Caco-2 (cell line): ENCODE measurements around the gene THEM4. TPM values are rescaled to one million over a fixed set of nuclear protein-coding genes. Genes with fewer than 3 reads are reported as not detected.

Experiments
- BruUV-seq: library from RNA; stranded (reverse); fragments of 400-500 nt; replicated peaks from 2 replicates; lab custom pipeline; 2021; lab: Mats Ljungman, UMichigan
- CTCF ChIA-PET: fragments of 300-600 bp; sonication (Branson Sonifier 250); formaldehyde crosslinking; loops from one replicate; lab custom pipeline; 2022; ENCODE audit warnings: antibody characterized with exemption; lab: Charles Lee
- POLR2A ChIA-PET: fragments of 300-600 bp; sonication (Branson Sonifier 250); formaldehyde crosslinking; loops from one replicate; lab custom pipeline; 2022; ENCODE audit warnings: antibody characterized with exemption; lab: Charles Lee
- DNase-seq, 2 experiments: peaks; one replicate each; pipeline versions ENCODE4 v3.0.0 to v3.0.0-alpha.2; 2020 to 2022
- H3K27me3 ChIP-seq: replicated peaks from 2 replicates; pipeline ENCODE4 v1.6.0; 2011; ENCODE audit warnings: low read length; ENCODE audit not compliant: control insufficient read depth, insufficient read depth
- H3K36me3 ChIP-seq: 2 replicates; pipeline ENCODE4 v1.5.1; 2011; ENCODE audit warnings: low read length; ENCODE audit not compliant: control insufficient read depth, insufficient read depth
- H3K4me1 ChIP-seq: fragments of 250-450 bp; sonication (Bioruptor Pico); 2 replicates; pipeline ENCODE4 v1.5.1; 2020; ENCODE audit warnings: mild to moderate bottlenecking
- H3K4me3 ChIP-seq: 2 replicates; pipeline ENCODE4 v1.5.1; 2011; ENCODE audit warnings: low read depth, mild to moderate bottlenecking, control low read depth, low read length
- H3K9me3 ChIP-seq: fragments of 250-450 bp; sonication (Bioruptor Pico); 2 replicates; pipeline ENCODE4 v1.5.1; 2020; ENCODE audit warnings: mild to moderate bottlenecking, moderate library complexity
- H3K27ac Mint-ChIP-seq: one replicate; pipeline ENCODE4 v1.8.0; 2022; ENCODE audit warnings: mixed read lengths; ENCODE audit not compliant: unreplicated experiment
- H3K27me3 Mint-ChIP-seq: one replicate; pipeline ENCODE4 v1.8.0; 2022; ENCODE audit warnings: mixed read lengths; ENCODE audit not compliant: insufficient read depth, unreplicated experiment
- H3K36me3 Mint-ChIP-seq: one replicate; pipeline ENCODE4 v1.8.0; 2022; ENCODE audit warnings: mild to moderate bottlenecking, mixed read lengths; ENCODE audit not compliant: insufficient read depth, unreplicated experiment
- H3K4me1 Mint-ChIP-seq: one replicate; pipeline ENCODE4 v1.8.0; 2022; ENCODE audit warnings: low read depth, mixed read lengths; ENCODE audit not compliant: unreplicated experiment
- H3K4me3 Mint-ChIP-seq: one replicate; pipeline ENCODE4 v1.8.0; 2022; ENCODE audit warnings: mild to moderate bottlenecking, moderate library complexity, mixed read lengths; ENCODE audit not compliant: unreplicated experiment
- H3K9me3 Mint-ChIP-seq: one replicate; pipeline ENCODE4 v1.8.0; 2022; ENCODE audit warnings: mixed read lengths; ENCODE audit not compliant: unreplicated experiment
- CTCF ChIP-seq, 2 experiments: fragments of 200-600 bp in 1 of 2; IDR thresholded peaks; 1 replicate in 1 of 2; 2 replicates in 1 of 2; pipeline versions ENCODE4 v1.5.1 to v1.8.0; 2011 to 2022; ENCODE audit warnings: antibody characterized with exemption in 1 of 2, control low read depth in 1 of 2, inconsistent platforms in 1 of 2, low read depth in 1 of 2, low read length in 1 of 2, mild to moderate bottlenecking in 1 of 2, moderate library complexity in 1 of 2; ENCODE audit not compliant: insufficient read depth in 1 of 2, severe bottlenecking in 1 of 2, unreplicated experiment in 1 of 2
- intact Hi-C: fragments of 100-400 bp; cut with micrococcal nuclease; formaldehyde crosslinking; loops from one replicate; pipeline ENCODE4 v1.10.0; 2022; ENCODE audit not compliant: unreplicated experiment
- total RNA-seq: library from RNA; stranded (reverse); gene quantifications from 2 replicates; pipeline ENCODE4 v1.2.3, GENCODE V29; 2022

THEM4 gene
- total RNA-seq, 1 experiment from 2014 or later: 9.5 TPM

GRCh38 chr1:151923422-151923821, 14.1 kb upstream of the THEM4 start:
- DNase-seq: no peak
- peaks cover 5% of the 10 kb centered on the region for H3K9me3 Mint-ChIP-seq
- BruUV-seq: no TSS peak
- peaks cover 14% of the 10 kb centered on the region for H3K4me1 Mint-ChIP-seq
- POLR2A ChIA-PET: no interaction called here
- H3K4me1 ChIP-seq: peaks cover 38% of the 10 kb centered on the region
- TF ChIP-seq CTCF (IDR thresholded peaks at IDR 0.05; ENCODE audit: insufficient read depth in 1 of 2, low read depth in 1 of 2, low read length in 1 of 2, severe bottlenecking in 1 of 2, unreplicated experiment in 1 of 2): no peak
- H3K27ac Mint-ChIP-seq: peak overlapping the region; percentile 60
- CTCF ChIA-PET: no interaction called here
- no peaks in the 10 kb centered on the region for H3K36me3 Mint-ChIP-seq
- intact Hi-C loops: no loop called here
- no peaks in the 10 kb centered on the region for H3K36me3 ChIP-seq
- H3K4me3 Mint-ChIP-seq: no peak overlapping the region
- H3K9me3 ChIP-seq: no peaks in the 10 kb centered on the region
- no peaks in the 10 kb centered on the region for H3K27me3 ChIP-seq
- H3K4me3 ChIP-seq: no peak overlapping the region
- no peaks in the 10 kb centered on the region for H3K27me3 Mint-ChIP-seq

- Histone ChIP-seq H3K27me3 (no peaks in the 10 kb centered on the region), H3K36me3 (no peaks in the 10 kb centered on the region), H3K4me3 (no peak overlapping the region), H3K4me1 (peaks cover 23% of the 10 kb centered on the region), H3K9me3 (no peaks in the 10 kb centered on the region)
- ChIA-PET CTCF (interaction anchor here (1.0 to 1.2 kb wide), 2 partner anchors 11 to 82 kb away, joined by 4 to 5 read pairs; partner anchors contain the start of gene THEM4), POLR2A (no interaction called here)
- BruUV-seq: no TSS peak
- peaks cover 5% of the 10 kb centered on the region for H3K9me3 Mint-ChIP-seq
- DNase-seq: no peak
- TF ChIP-seq CTCF (IDR thresholded peaks at IDR 0.05; ENCODE audit: insufficient read depth in 1 of 2, low read depth in 1 of 2, low read length in 1 of 2, severe bottlenecking in 1 of 2, unreplicated experiment in 1 of 2): no peak
- no peak overlapping the region for H3K4me3 Mint-ChIP-seq
- H3K27ac Mint-ChIP-seq: no peak overlapping the region
- H3K36me3 Mint-ChIP-seq: no peaks in the 10 kb centered on the region
- intact Hi-C loops: no loop called here
- peaks cover 14% of the 10 kb centered on the region for H3K4me1 Mint-ChIP-seq
- H3K27me3 Mint-ChIP-seq: no peaks in the 10 kb centered on the region
These were observed 10.8 kb upstream of the THEM4 start for GRCh38 chr1:151920149-151920548.

GRCh38 chr1:151918819-151919610, 9.7 kb upstream of the THEM4 start:
- H3K36me3 ChIP-seq: no peaks in the 10 kb centered on the region
- Mint-ChIP-seq H3K4me3 (no peak overlapping the region), H3K36me3 (no peaks in the 10 kb centered on the region), H3K27ac (no peak overlapping the region), H3K4me1 (peaks cover 12% of the 10 kb centered on the region), H3K9me3 (peaks cover 5% of the 10 kb centered on the region), H3K27me3 (no peaks in the 10 kb centered on the region)
- intact Hi-C loops: no loop called here
- no peak for DNase-seq
- POLR2A ChIA-PET: no interaction called here
- H3K4me3 ChIP-seq: no peak overlapping the region
- TF ChIP-seq CTCF (IDR thresholded peaks at IDR 0.05; ENCODE audit: insufficient read depth in 1 of 2, low read depth in 1 of 2, low read length in 1 of 2, severe bottlenecking in 1 of 2, unreplicated experiment in 1 of 2): no peak
- H3K27me3 ChIP-seq: no peaks in the 10 kb centered on the region
- H3K9me3 ChIP-seq: no peaks in the 10 kb centered on the region
- CTCF ChIA-PET: interaction anchor here (1.2 kb wide), 1 partner anchor 83 kb away, joined by 4 read pairs; no protein-coding TSS in a partner anchor
- H3K4me1 ChIP-seq: peaks cover 12% of the 10 kb centered on the region
- no TSS peak for BruUV-seq
